Thyroid gland (tissue), 4 donors: ENCODE measurements around the gene ZNF573. TPM values are rescaled to one million over a fixed set of nuclear protein-coding genes. Genes with fewer than 3 reads are reported as not detected.

ENCODE experiments used
- DNase-seq, 2 donors: peaks; one replicate each; pipeline ENCODE4 v3.0.0-alpha.2; 2019
- H3K27ac ChIP-seq, 3 donors: fragments of 200-600 bp; sonication (generic); 1 replicate in 2 of 3; 2 replicates in 1 of 3; pipeline ENCODE4 v1.5.1; 2016 to 2019; ENCODE audit warnings: mild to moderate bottlenecking in 1 of 3, moderate library complexity in 1 of 3
- H3K27me3 ChIP-seq: fragments of 200-600 bp; sonication (generic); one replicate; pipeline ENCODE4 v1.5.1; 2019
- H3K36me3 ChIP-seq, 2 donors: fragments of 200-600 bp; sonication (generic); one replicate each; pipeline ENCODE4 v1.5.1; 2016 to 2019
- H3K4me1 ChIP-seq, 2 donors: fragments of 200-600 bp; sonication (generic); one replicate each; pipeline ENCODE4 v1.5.1; 2017 to 2019
- H3K4me3 ChIP-seq, 3 donors: fragments of 200-600 bp; sonication (generic); replicated peaks in 1 of 3; 1 replicate in 2 of 3; 2 replicates in 1 of 3; pipeline ENCODE4 v1.5.1; 2016; ENCODE audit warnings: mild to moderate bottlenecking in 1 of 3
- H3K9me3 ChIP-seq: fragments of 200-600 bp; sonication (generic); one replicate; pipeline ENCODE4 v1.5.1; 2017
- CTCF ChIP-seq, 6 experiments: fragments of 200-600 bp in 3 of 6; fragments of 450-650 bp in 3 of 6; sonication (generic) in 3 of 6; IDR thresholded peaks; one replicate each; pipeline ENCODE4 v1.5.1; 2016 to 2019; ENCODE audit warnings: antibody characterized with exemption in 6 of 6, mild to moderate bottlenecking in 2 of 6, inconsistent platforms in 1 of 6, moderate library complexity in 1 of 6
- POLR2A ChIP-seq, 2 donors: fragments of 450-650 bp; IDR thresholded peaks; one replicate each; pipeline ENCODE4 v1.6.1; 2017; ENCODE audit warnings: antibody characterized with exemption in 2 of 2, mild to moderate bottlenecking in 2 of 2, moderate library complexity in 1 of 2
- WGBS, 2 donors: methylation state at CpG; one replicate each; pipeline ENCODE4 v1.1.5; 2017; 5-methylcytosine and 5-hydroxymethylcytosine counted together
- intact Hi-C: fragments of 100-400 bp; cut with DNase I; formaldehyde crosslinking; loops from one replicate; pipeline ENCODE4 v1.15.1; 2023
- total RNA-seq, 4 donors: library from RNA; depleted of rRNA; stranded (reverse); fragments of >200 nt; gene quantifications; one replicate each; pipeline ENCODE4 v1.2.3, GENCODE V29; 2016

Gene ZNF573
- total RNA-seq, 4 donors from 2014 or later = 15.5 to 26.3 (median 22.3) TPM

DNA sequence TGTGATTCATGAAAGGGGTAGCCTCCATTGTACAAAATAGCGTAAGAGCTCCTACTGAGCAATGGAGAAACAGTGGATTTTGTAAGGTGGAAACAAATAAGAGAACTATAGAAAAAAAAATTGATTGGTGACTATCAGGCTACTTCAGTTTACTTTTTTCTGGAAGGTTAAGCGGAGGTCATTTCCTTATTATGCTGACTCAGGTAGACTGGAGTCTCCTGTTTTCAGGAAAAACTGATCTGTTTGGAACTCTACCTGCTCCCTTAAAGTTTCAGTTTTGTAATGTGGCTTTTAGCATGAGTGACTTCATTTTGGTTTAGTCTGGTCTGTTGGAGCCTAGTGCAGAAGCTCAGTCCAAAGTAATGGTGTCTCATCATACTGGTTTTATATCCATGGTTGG, 63.2 kb downstream of the ZNF573 start:
- Histone ChIP-seq H3K27me3 (no peaks in the 10 kb centered on the region), H3K36me3 (no peaks in the 10 kb centered on the region), H3K9me3 (no peaks in the 10 kb centered on the region), H3K4me3 (no peak overlapping the region), H3K4me1 (peaks cover 11 to 13% of the 10 kb centered on the region in 2 donors), H3K27ac (no peak overlapping the region)
- no peak for DNase-seq
- TF ChIP-seq POLR2A (IDR thresholded peaks at IDR 0.05) (no peak), CTCF (IDR thresholded peaks at IDR 0.05) (no peak)
- intact Hi-C loops = no loop called here
- 99 to 100% methylated on average over 2 of the region's 2 CpGs for WGBS, 2 donors

GRCh38 chr19:37706052-37706605, 73.3 kb downstream of the ZNF573 start:
- TF ChIP-seq POLR2A (IDR thresholded peaks at IDR 0.05) (no peak), CTCF (IDR thresholded peaks at IDR 0.05) (no peak)
- H3K4me1 ChIP-seq = no peaks in the 10 kb centered on the region
- H3K9me3 ChIP-seq = no peaks in the 10 kb centered on the region
- peaks cover 13 to 17% of the 10 kb centered on the region in 2 donors for H3K36me3 ChIP-seq
- no peak overlapping the region for H3K4me3 ChIP-seq
- H3K27me3 ChIP-seq = no peaks in the 10 kb centered on the region
- DNase-seq = no peak
- H3K27ac ChIP-seq = no peak overlapping the region
- intact Hi-C loops = no loop called here
- 95 to 98% methylated on average over 7 of the region's 7 CpGs for WGBS, 2 donors

GRCh38 chr19:37699057-37699456, 80.3 kb downstream of the ZNF573 start:
- H3K9me3 ChIP-seq = no peaks in the 10 kb centered on the region
- DNase-seq = no peak
- H3K4me1 ChIP-seq = no peaks in the 10 kb centered on the region
- H3K27ac ChIP-seq = no peak overlapping the region
- intact Hi-C loops = no loop called here
- no peaks in the 10 kb centered on the region for H3K27me3 ChIP-seq
- TF ChIP-seq POLR2A (IDR thresholded peaks at IDR 0.05) = no peak
- H3K36me3 ChIP-seq = peaks cover 6 to 10% of the 10 kb centered on the region in 2 donors
- 90 to 97% methylated on average over 5 of the region's 5 CpGs for WGBS, 2 donors
- no peak overlapping the region for H3K4me3 ChIP-seq

- H3K27ac ChIP-seq = no peak overlapping the region
- H3K27me3 ChIP-seq = no peaks in the 10 kb centered on the region
- no peaks in the 10 kb centered on the region for H3K4me1 ChIP-seq
- 93 to 94% methylated on average over 6 of the region's 6 CpGs for WGBS, 2 donors
- TF ChIP-seq CTCF (IDR thresholded peaks at IDR 0.05) = no peak
- TF ChIP-seq POLR2A (IDR thresholded peaks at IDR 0.05) = no peak
- H3K36me3 ChIP-seq = peaks cover 2 to 10% of the 10 kb centered on the region in 2 donors
- H3K4me3 ChIP-seq = no peak overlapping the region
- DNase-seq = no peak
- intact Hi-C loops = no loop called here
- no peaks in the 10 kb centered on the region for H3K9me3 ChIP-seq
Measured at GRCh38 chr19:37698216-37698615, 81.2 kb downstream of the ZNF573 start.

DNA sequence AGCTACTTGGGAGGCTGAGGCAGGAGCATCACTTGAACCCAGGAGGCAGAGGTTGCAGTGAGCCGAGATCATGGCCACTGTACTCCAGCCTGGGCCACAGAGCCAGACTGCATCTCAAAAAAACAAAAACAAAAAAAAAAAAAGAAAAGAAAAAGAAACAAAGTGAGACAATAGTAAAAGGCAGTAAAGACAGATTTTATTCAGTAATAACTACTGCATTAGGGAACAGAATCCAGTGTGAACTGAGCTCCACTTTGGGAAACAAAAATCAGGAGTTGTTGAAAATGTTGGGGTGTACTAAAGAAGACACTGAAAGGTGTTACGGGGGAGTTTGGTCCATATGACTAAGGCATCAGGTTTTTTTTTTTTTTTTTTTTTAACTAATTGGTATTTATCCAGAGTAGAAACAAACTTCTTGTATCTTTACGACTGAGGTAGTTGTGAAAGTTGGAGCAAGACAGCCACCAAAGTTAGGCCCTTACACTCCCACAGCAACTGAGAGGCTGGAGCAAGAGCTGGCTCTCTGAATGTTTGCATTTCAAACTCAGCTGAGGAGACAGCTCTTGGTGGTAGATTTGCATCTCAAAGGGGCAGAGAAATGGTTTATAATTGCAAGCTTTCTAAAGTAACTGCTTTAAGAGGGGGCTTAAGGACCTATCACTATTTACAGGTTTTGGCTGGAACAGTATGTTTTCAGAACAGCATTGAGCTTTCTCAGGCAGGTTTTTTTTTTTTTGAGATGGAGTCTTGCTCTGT, 84.1 kb downstream of the ZNF573 start:
- WGBS, 2 donors = 83% methylated on average over 3 of the region's 3 CpGs
- no peak overlapping the region for H3K27ac ChIP-seq
- intact Hi-C loops = no loop called here
- no peak overlapping the region for H3K4me3 ChIP-seq
- no peaks in the 10 kb centered on the region for H3K27me3 ChIP-seq
- no peaks in the 10 kb centered on the region for H3K9me3 ChIP-seq
- H3K4me1 ChIP-seq = peaks cover 0 to 3% of the 10 kb centered on the region in 2 donors
- DNase-seq = no peak
- peaks cover 0 to 10% of the 10 kb centered on the region in 2 donors for H3K36me3 ChIP-seq
- no peak for TF ChIP-seq CTCF (IDR thresholded peaks at IDR 0.05)
- TF ChIP-seq POLR2A (IDR thresholded peaks at IDR 0.05) = no peak
